HG03060 (cell line): ENCODE data around the gene PIEZO2.
A peak's percentile ranks its signal among the peaks of the same experiment; 100 is the strongest.

Experiments
- ATAC-seq: cut with Tn5 transposase; IDR thresholded peaks from one replicate; pipeline ENCODE4 v1.9.1; 2021; ENCODE audit warnings: low read depth, moderate number of reproducible peaks; ENCODE audit not compliant: unreplicated experiment

PIEZO2 gene

GRCh38 chr18:11035814-11036495, 113.4 kb downstream of the PIEZO2 start:
- no peak for ATAC-seq

- ATAC-seq: no peak
These were observed 114.0 kb downstream of the PIEZO2 start for GRCh38 chr18:11035376-11035775.

GRCh38 chr18:11034884-11035283, 114.5 kb downstream of the PIEZO2 start:
- ATAC-seq: no peak

GRCh38 chr18:11033503-11033902, 115.9 kb downstream of the PIEZO2 start:
- ATAC-seq: no peak

GRCh38 chr18:11031966-11032365, 117.4 kb downstream of the PIEZO2 start:
- ATAC-seq: no peak

- ATAC-seq: no peak
These were observed 120.3 kb downstream of the PIEZO2 start for GRCh38 chr18:11029021-11029420.

GRCh38 chr18:11027862-11028261, 121.5 kb downstream of the PIEZO2 start:
- ATAC-seq: peak; percentile 64

GRCh38 chr18:11025671-11026070, 123.7 kb downstream of the PIEZO2 start:
- no peak for ATAC-seq

GRCh38 chr18:11024928-11025669, 124.3 kb downstream of the PIEZO2 start:
- no peak for ATAC-seq

GRCh38 chr18:11021477-11021876, 127.9 kb downstream of the PIEZO2 start:
- ATAC-seq: no peak

GRCh38 chr18:11020877-11021414, 128.4 kb downstream of the PIEZO2 start:
- no peak for ATAC-seq

GRCh38 chr18:11020161-11020853, 129.1 kb downstream of the PIEZO2 start:
- ATAC-seq: no peak

GRCh38 chr18:11019295-11020105, 129.9 kb downstream of the PIEZO2 start:
- ATAC-seq: no peak

- no peak for ATAC-seq
These were observed 139.5 kb downstream of the PIEZO2 start for GRCh38 chr18:11009869-11010268.

- ATAC-seq: no peak
These were observed 140.2 kb downstream of the PIEZO2 start for GRCh38 chr18:11009147-11009546.

- ATAC-seq: no peak
These were observed 140.9 kb downstream of the PIEZO2 start for GRCh38 chr18:11008505-11008904.

- no peak for ATAC-seq
These were observed 143.8 kb downstream of the PIEZO2 start for GRCh38 chr18:11005528-11005927.

GRCh38 chr18:11004951-11005350, 144.4 kb downstream of the PIEZO2 start:
- ATAC-seq: no peak

- ATAC-seq: no peak
These were observed 145.1 kb downstream of the PIEZO2 start for GRCh38 chr18:11004294-11004693.

- ATAC-seq: no peak
These were observed 146.6 kb downstream of the PIEZO2 start for GRCh38 chr18:11002796-11003195.
